ENCODE data around the gene ENTREP3. TPM values are rescaled to one million over a fixed set of nuclear protein-coding genes. Genes with fewer than 3 reads are reported as not detected.

ENTREP3 gene
- total RNA-seq, 3 donors from 2014 or later (not counting 1 experiment from before 2014, with no cell fraction given) = 6.9 to 10.0 (median 8.9) TPM

- Histone ChIP-seq H3K4me1 (ENCODE audit: control insufficient read depth, insufficient read depth, low read length) (peaks cover 33% of the 10 kb centered on the region), H3K4me3 (ENCODE audit: low read length) (no peak overlapping the region), H3K27ac (ENCODE audit: low read length) (no peak overlapping the region), H3K36me3 (ENCODE audit: control insufficient read depth, insufficient read depth, low read length) (peaks cover 19% of the 10 kb centered on the region), H3K27me3 (ENCODE audit: control insufficient read depth, insufficient read depth, low read length) (no peaks in the 10 kb centered on the region), H3K9me3 (ENCODE audit: control insufficient read depth, insufficient read depth, low read length) (no peaks in the 10 kb centered on the region)
- 94% methylated on average over 5 of the region's 5 CpGs for WGBS (ENCODE audit: insufficient coverage)
- Mint-ChIP-seq H3K27ac (no peak overlapping the region), H3K4me1 (peaks cover 31 to 37% of the 10 kb centered on the region in 2 donors), H3K4me3 (peak overlapping the region; percentile 86), H3K36me3 (peaks cover 9% of the 10 kb centered on the region), H3K9me3 (no peaks in the 10 kb centered on the region), H3K27me3 (ENCODE audit: low read depth in 2 of 2) (no peaks in the 10 kb centered on the region)
- no peak for ATAC-seq
- DNase-seq = no peak
- TF ChIP-seq, protein P1, sequence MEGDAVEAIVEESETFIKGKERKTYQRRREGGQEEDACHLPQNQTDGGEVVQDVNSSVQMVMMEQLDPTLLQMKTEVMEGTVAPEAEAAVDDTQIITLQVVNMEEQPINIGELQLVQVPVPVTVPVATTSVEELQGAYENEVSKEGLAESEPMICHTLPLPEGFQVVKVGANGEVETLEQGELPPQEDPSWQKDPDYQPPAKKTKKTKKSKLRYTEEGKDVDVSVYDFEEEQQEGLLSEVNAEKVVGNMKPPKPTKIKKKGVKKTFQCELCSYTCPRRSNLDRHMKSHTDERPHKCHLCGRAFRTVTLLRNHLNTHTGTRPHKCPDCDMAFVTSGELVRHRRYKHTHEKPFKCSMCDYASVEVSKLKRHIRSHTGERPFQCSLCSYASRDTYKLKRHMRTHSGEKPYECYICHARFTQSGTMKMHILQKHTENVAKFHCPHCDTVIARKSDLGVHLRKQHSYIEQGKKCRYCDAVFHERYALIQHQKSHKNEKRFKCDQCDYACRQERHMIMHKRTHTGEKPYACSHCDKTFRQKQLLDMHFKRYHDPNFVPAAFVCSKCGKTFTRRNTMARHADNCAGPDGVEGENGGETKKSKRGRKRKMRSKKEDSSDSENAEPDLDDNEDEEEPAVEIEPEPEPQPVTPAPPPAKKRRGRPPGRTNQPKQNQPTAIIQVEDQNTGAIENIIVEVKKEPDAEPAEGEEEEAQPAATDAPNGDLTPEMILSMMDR (IDR thresholded peaks at IDR 0.05) = no peak
- intact Hi-C loops (cut with micrococcal nuclease) = loop anchor here (10.0 kb wide), 1 partner anchor 251 kb away; no protein-coding TSS in a partner anchor
These were observed 1.5 kb downstream of the ENTREP3 start for GRCh38 chr1:155253797-155254196.

DNA sequence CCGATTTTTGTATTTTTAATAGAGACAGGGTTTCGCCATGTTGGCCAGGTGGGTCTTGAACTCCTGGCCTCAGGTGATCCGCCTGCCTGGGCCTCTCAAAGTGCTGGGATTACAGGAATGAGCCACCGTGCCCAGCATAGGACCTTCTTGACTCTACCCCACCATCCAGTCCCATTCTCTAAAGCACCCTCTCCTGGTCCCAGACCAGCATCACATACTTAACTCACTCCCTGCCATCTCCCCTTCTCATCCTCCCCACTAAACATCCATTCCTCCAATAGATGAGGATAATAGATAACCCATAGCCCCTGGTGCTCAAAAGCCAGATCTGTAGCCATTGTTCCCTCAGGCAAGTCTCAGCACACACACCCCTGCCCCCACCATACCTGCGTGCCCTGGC is 2.1 kb downstream of the ENTREP3 start:
- DNase-seq = no peak
- WGBS (ENCODE audit: insufficient coverage) = 93% methylated on average over 5 of the region's 5 CpGs
- Mint-ChIP-seq H3K9me3 (no peaks in the 10 kb centered on the region), H3K27ac (no peak overlapping the region), H3K4me3 (peak overlapping the region; percentile 62), H3K27me3 (ENCODE audit: low read depth in 2 of 2) (no peaks in the 10 kb centered on the region), H3K4me1 (peaks cover 31 to 37% of the 10 kb centered on the region in 2 donors), H3K36me3 (peaks cover 9% of the 10 kb centered on the region)
- intact Hi-C loops (cut with micrococcal nuclease) = loop anchor here (10.0 kb wide), 1 partner anchor 252 kb away; no protein-coding TSS in a partner anchor
- H3K36me3 ChIP-seq (ENCODE audit: control insufficient read depth, insufficient read depth, low read length) = peaks cover 15% of the 10 kb centered on the region
- no peaks in the 10 kb centered on the region for H3K9me3 ChIP-seq (ENCODE audit: control insufficient read depth, insufficient read depth, low read length)
- no peak overlapping the region for H3K4me3 ChIP-seq (ENCODE audit: low read length)
- TF ChIP-seq, protein P1 (IDR thresholded peaks at IDR 0.05) = no peak
- no peak for ATAC-seq
- no peak overlapping the region for H3K27ac ChIP-seq (ENCODE audit: low read length)
- no peaks in the 10 kb centered on the region for H3K27me3 ChIP-seq (ENCODE audit: control insufficient read depth, insufficient read depth, low read length)
- H3K4me1 ChIP-seq (ENCODE audit: control insufficient read depth, insufficient read depth, low read length) = peaks cover 33% of the 10 kb centered on the region

DNA sequence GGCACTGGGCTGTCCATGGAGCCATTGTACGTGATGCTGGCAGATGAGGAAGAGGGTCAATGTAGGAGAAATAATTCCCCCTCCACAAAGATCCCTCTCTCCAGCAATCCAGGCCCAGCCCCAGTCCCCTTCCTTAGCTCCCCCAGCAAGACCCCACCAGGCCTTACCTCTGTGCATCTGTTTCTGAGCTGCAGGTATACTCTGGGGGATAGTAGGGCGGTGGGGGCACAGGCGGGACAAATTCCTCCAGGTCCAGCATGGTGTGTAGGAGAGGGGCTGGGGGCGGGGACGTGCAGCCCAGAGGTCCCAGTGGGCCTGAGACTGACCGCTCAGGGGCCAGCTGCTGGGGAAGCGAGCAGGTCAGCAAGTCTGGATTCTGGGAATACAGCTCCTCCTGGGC is 3.7 kb downstream of the ENTREP3 start:
- H3K27ac Mint-ChIP-seq = no peak overlapping the region
- DNase-seq = no peak
- peaks cover 5% of the 10 kb centered on the region for H3K36me3 ChIP-seq (ENCODE audit: control insufficient read depth, insufficient read depth, low read length)
- TF ChIP-seq, protein P1 (IDR thresholded peaks at IDR 0.05) = no peak
- H3K4me3 ChIP-seq (ENCODE audit: low read length) = no peak overlapping the region
- no peak overlapping the region for H3K27ac ChIP-seq (ENCODE audit: low read length)
- H3K4me1 Mint-ChIP-seq = peaks cover 22 to 37% of the 10 kb centered on the region in 2 donors
- no peak overlapping the region for H3K4me3 Mint-ChIP-seq
- no peaks in the 10 kb centered on the region for H3K9me3 Mint-ChIP-seq
- no peaks in the 10 kb centered on the region for H3K9me3 ChIP-seq (ENCODE audit: control insufficient read depth, insufficient read depth, low read length)
- intact Hi-C loops (cut with micrococcal nuclease) = loop anchor here (2.0 to 10.0 kb wide), 2 partner anchors 21 to 253 kb away; partner anchors contain the start of gene CLK2
- WGBS (ENCODE audit: insufficient coverage) = 98% methylated on average over 6 of the region's 7 CpGs
- H3K27me3 Mint-ChIP-seq (ENCODE audit: low read depth in 2 of 2) = no peaks in the 10 kb centered on the region
- no peaks in the 10 kb centered on the region for H3K27me3 ChIP-seq (ENCODE audit: control insufficient read depth, insufficient read depth, low read length)
- ATAC-seq = no peak
- peaks cover 33% of the 10 kb centered on the region for H3K4me1 ChIP-seq (ENCODE audit: control insufficient read depth, insufficient read depth, low read length)
- H3K36me3 Mint-ChIP-seq = no peaks in the 10 kb centered on the region

Measured in natural killer cell (primary cell).